ENCODE results near the gene DNAJC6. TPM values are rescaled to one million over a fixed set of nuclear protein-coding genes. Genes with fewer than 3 reads are reported as not detected.
A peak's percentile ranks its signal among the peaks of the same experiment; 100 is the strongest.

The DNAJC6 gene
- polyA plus RNA-seq, 1 of the 3 experiments (the other 2 are of a cell fraction) = 1.9 TPM

GRCh38 chr1:65429806-65430205, 120.5 kb downstream of the DNAJC6 start:
- H4K20me1 ChIP-seq (ENCODE audit: insufficient read depth) = peaks cover 16% of the 10 kb centered on the region; the same call in 1 of the 2 replicates
- H3K4me3 ChIP-seq (ENCODE audit: low read depth in 2 of 2, low read length in 1 of 2) = 0 out of 4 replicates have a peak overlapping the region, but pooled peaks of 1 of the 2 experiments have one; percentile 5
- no peak overlapping the region for H2AFZ ChIP-seq (ENCODE audit: low read depth)
- H3F3A ChIP-seq (replicated peaks; ENCODE audit: insufficient read depth) = peaks cover 9% of the 10 kb centered on the region
- no peak for DNase-seq
- H3K4me1 ChIP-seq (ENCODE audit: control insufficient read depth in 1 of 2, insufficient read depth in 2 of 2, low read depth in 1 of 2, low read length in 1 of 2) = peaks cover 0 to 23% of the 10 kb centered on the region in 2 experiments; a peak in 3 of 4 replicates
- 46% methylated on average over 7 of the region's 7 CpGs for WGBS (ENCODE audit: low lambda C conversion rate)
- ChIA-PET CTCF (interaction anchor here (1.0 to 13.6 kb wide), 8 partner anchors 10 to 366 kb away, joined by 3 to 175 read pairs (median 7); no protein-coding TSS in a partner anchor), POLR2A (no interaction called here)
- H3K36me3 ChIP-seq (replicated peaks in 1 of 2; ENCODE audit: control insufficient read depth in 1 of 2, insufficient read depth in 2 of 2, low read length in 1 of 2) = peaks cover 59 to 73% of the 10 kb centered on the region in 2 experiments
- peak overlapping the region; percentile 32 for H3K4me2 ChIP-seq
- H3K9me3 ChIP-seq = no peaks in the 10 kb centered on the region
- H3K27ac ChIP-seq (ENCODE audit: low read depth in 2 of 2, low read length in 1 of 2) = peak overlapping the region; percentile 58 to 77; a peak in 3 of 4 replicates
- peaks cover 31% of the 10 kb centered on the region for H3K79me2 ChIP-seq (ENCODE audit: insufficient read depth)
- H3K27me3 ChIP-seq (ENCODE audit: insufficient read depth) = no peaks in the 10 kb centered on the region
- H3K9ac ChIP-seq = peak overlapping the region; percentile 44
- no peaks in the 10 kb centered on the region for H3K9me2 ChIP-seq
- TF ChIP-seq CHD2 (IDR thresholded peaks at IDR 0.05; ENCODE audit: low read length, partially characterized antibody) = no peak
- no peak for TF ChIP-seq FOXJ3 (CRISPR knock-in tag; IDR thresholded peaks at IDR 0.05)
- TF ChIP-seq SMC3 (IDR thresholded peaks at IDR 0.05; ENCODE audit: low read depth, low read length) = no peak
- peak; percentile 38; the same call in 1 of the 2 replicates for TF ChIP-seq MEF2A (IDR thresholded peaks at IDR 0.05; ENCODE audit: borderline replicate concordance, low read depth)
- no peak for TF ChIP-seq IRF3 (IDR thresholded peaks at IDR 0.05; ENCODE audit: low read depth, low read length)
- TF ChIP-seq POLR2AphosphoS5 (IDR thresholded peaks at IDR 0.05; ENCODE audit: low read depth, low read length) = peak; percentile 35; the same call in 1 of the 2 replicates
- TF ChIP-seq ZBTB33 (IDR thresholded peaks at IDR 0.05; ENCODE audit: borderline replicate concordance, low read depth) = no peak
- TF ChIP-seq MAX (IDR thresholded peaks at IDR 0.05; ENCODE audit: low read depth) = no peak
- TF ChIP-seq FOSL2 (IDR thresholded peaks at IDR 0.05; ENCODE audit: borderline replicate concordance, low read depth) = peak; percentile 84
- no peak for TF ChIP-seq USF2 (IDR thresholded peaks at IDR 0.05; ENCODE audit: borderline replicate concordance, low read depth, low read length)
- no peak for TF ChIP-seq GATA2 (CRISPR knock-in tag; IDR thresholded peaks at IDR 0.05)
- no peak for TF ChIP-seq ELF1 (IDR thresholded peaks at IDR 0.05)
- no peak for TF ChIP-seq EZH2phosphoT487 (IDR thresholded peaks at IDR 0.05; ENCODE audit: borderline replicate concordance, low read depth)
- no peak for TF ChIP-seq MXI1 (IDR thresholded peaks at IDR 0.05; ENCODE audit: low read depth, low read length)
- no peak for TF ChIP-seq TAF1 (IDR thresholded peaks at IDR 0.05; ENCODE audit: borderline replicate concordance, low read depth, low read length)
- TF ChIP-seq FOXM1 (IDR thresholded peaks at IDR 0.05; ENCODE audit: low read depth) = no peak
- TF ChIP-seq REST (IDR thresholded peaks at IDR 0.05; ENCODE audit: low read depth, low read length) = 0 out of 2 replicates have a peak, but pooled peaks have one; percentile 23
- TF ChIP-seq JUND (IDR thresholded peaks at IDR 0.05) = peak; percentile 83
- no peak for TF ChIP-seq TEAD4 (IDR thresholded peaks at IDR 0.05; ENCODE audit: borderline replicate concordance, insufficient read depth)
- TF ChIP-seq TCF12 (IDR thresholded peaks at IDR 0.05) = peak; percentile 66
- TF ChIP-seq NFIC (IDR thresholded peaks at IDR 0.05; ENCODE audit: borderline replicate concordance) = peak; percentile 59
- no peak for TF ChIP-seq SIN3A (IDR thresholded peaks at IDR 0.05; ENCODE audit: borderline replicate concordance, low read depth, low read length)
- TF ChIP-seq PBX3 (IDR thresholded peaks at IDR 0.05) = peak; percentile 34; the same call in 1 of the 2 replicates
